ENCODE measurements around the gene CCSER1. TPM values are rescaled to one million over a fixed set of nuclear protein-coding genes. Genes with fewer than 3 reads are reported as not detected.

CCSER1 gene
- total RNA-seq, 1 donor from 2014 or later: 1.4 TPM

DNA sequence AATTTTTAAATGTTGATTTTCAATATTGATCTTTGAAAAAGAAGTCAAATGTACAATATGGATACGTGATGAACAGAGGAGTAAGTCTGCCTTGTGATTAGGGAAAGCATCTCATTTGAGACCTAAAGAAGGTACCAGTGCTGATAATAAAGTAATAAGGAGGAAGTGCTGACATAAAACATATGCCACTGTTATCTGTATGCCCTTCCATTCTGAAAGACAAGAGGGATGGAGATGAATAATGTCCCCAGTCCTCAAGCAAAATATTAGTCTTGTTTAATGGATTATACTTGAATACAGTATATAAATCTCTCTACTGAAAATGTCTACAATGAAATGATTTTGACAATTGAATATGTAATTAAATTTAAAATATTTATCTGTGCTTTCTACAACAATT is 58.2 kb downstream of the CCSER1 start:
- H3K4me3 ChIP-seq (ENCODE audit: low read depth, low read length): no peak overlapping the region
- no peaks in the 10 kb centered on the region for H3K36me3 ChIP-seq (ENCODE audit: control insufficient read depth, insufficient read depth, low read length)
- no peaks in the 10 kb centered on the region for H3K27me3 ChIP-seq (ENCODE audit: control insufficient read depth, insufficient read depth, low read length)
- TF ChIP-seq, protein P1, sequence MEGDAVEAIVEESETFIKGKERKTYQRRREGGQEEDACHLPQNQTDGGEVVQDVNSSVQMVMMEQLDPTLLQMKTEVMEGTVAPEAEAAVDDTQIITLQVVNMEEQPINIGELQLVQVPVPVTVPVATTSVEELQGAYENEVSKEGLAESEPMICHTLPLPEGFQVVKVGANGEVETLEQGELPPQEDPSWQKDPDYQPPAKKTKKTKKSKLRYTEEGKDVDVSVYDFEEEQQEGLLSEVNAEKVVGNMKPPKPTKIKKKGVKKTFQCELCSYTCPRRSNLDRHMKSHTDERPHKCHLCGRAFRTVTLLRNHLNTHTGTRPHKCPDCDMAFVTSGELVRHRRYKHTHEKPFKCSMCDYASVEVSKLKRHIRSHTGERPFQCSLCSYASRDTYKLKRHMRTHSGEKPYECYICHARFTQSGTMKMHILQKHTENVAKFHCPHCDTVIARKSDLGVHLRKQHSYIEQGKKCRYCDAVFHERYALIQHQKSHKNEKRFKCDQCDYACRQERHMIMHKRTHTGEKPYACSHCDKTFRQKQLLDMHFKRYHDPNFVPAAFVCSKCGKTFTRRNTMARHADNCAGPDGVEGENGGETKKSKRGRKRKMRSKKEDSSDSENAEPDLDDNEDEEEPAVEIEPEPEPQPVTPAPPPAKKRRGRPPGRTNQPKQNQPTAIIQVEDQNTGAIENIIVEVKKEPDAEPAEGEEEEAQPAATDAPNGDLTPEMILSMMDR (IDR thresholded peaks at IDR 0.05; ENCODE audit: insufficient read depth, low read length, poor library complexity, severe bottlenecking): no peak
- no peak for DNase-seq (ENCODE audit: low read depth)

DNA sequence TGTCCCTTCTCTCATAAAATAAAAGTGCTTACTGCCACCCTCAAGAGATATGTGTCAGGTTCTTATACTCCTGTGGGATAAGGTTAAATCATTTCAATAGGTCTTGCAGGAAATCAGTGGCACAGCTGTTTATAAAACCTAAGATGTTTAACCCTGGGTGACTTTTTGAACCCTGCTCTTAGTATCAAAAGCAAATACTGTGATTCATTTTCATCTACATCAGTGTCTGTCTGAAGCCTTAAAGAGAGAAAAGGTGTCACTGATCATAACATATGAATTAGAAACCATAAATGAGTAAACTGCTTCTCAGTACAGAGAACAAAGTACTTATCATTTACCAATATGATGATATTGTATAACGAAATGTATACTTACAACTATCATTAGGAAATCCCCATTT is 59.0 kb downstream of the CCSER1 start:
- TF ChIP-seq, protein P1 (IDR thresholded peaks at IDR 0.05; ENCODE audit: insufficient read depth, low read length, poor library complexity, severe bottlenecking): no peak
- Histone ChIP-seq H3K36me3 (ENCODE audit: control insufficient read depth, insufficient read depth, low read length) (no peaks in the 10 kb centered on the region), H3K4me3 (ENCODE audit: low read depth, low read length) (no peak overlapping the region), H3K27me3 (ENCODE audit: control insufficient read depth, insufficient read depth, low read length) (no peaks in the 10 kb centered on the region)
- DNase-seq (ENCODE audit: low read depth): no peak

DNA sequence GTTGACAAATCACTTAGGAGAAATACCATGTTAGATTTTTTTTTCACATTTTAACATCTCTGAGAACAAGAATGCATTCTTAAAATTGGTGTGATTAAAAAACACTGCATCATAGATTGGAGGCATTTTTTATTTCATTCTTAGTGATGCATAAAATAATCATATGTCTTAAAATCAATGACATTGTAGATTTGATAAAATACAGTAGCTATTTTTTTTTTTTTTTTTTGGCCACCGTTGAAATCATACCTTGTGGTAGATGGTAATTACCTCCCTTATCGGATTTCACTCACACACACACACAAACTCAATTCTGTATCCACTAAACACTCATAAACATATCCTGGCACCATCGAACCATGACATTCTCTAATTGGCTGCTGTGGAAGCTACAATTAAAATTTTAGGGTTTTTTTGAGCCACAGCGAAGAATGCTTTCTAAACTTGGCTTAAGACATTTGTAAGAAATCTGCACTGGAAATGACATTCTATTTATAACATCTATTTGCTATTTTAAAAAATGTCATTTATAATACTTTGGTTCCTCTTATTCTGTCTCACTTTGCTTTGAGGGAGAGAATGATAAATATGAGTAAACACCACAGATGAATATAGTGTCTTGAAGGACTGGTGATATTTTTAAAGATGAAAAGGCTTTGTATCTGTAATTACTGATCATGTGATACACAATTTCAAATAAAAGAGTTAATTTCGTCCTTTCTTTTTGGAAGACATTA is 60.1 kb downstream of the CCSER1 start:
- H3K36me3 ChIP-seq (ENCODE audit: control insufficient read depth, insufficient read depth, low read length): no peaks in the 10 kb centered on the region
- H3K4me3 ChIP-seq (ENCODE audit: low read depth, low read length): no peak overlapping the region
- TF ChIP-seq, protein P1 (IDR thresholded peaks at IDR 0.05; ENCODE audit: insufficient read depth, low read length, poor library complexity, severe bottlenecking): no peak
- no peaks in the 10 kb centered on the region for H3K27me3 ChIP-seq (ENCODE audit: control insufficient read depth, insufficient read depth, low read length)
- no peak for DNase-seq (ENCODE audit: low read depth)

DNA sequence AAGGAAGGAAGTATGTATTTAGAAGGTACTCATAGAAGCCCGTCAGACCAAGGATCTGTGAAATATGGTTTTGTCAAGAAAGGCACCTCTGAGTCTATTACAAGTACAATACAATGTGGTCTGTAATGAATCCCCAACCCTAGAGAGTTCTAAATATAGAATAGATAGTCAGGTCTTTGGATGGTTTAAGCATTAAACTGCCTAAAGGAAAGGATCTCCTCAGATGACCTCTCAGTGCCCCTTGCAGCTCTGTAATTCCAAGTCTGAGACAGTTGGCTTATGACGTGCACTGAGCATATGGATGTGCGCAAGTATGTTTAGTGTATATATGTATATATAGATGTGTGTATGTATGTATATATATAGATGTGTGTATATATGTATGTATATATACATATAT is 62.0 kb downstream of the CCSER1 start:
- TF ChIP-seq, protein P1 (IDR thresholded peaks at IDR 0.05; ENCODE audit: insufficient read depth, low read length, poor library complexity, severe bottlenecking): no peak
- no peak for DNase-seq (ENCODE audit: low read depth)
- no peaks in the 10 kb centered on the region for H3K36me3 ChIP-seq (ENCODE audit: control insufficient read depth, insufficient read depth, low read length)
- no peaks in the 10 kb centered on the region for H3K27me3 ChIP-seq (ENCODE audit: control insufficient read depth, insufficient read depth, low read length)
- no peak overlapping the region for H3K4me3 ChIP-seq (ENCODE audit: low read depth, low read length)

DNA sequence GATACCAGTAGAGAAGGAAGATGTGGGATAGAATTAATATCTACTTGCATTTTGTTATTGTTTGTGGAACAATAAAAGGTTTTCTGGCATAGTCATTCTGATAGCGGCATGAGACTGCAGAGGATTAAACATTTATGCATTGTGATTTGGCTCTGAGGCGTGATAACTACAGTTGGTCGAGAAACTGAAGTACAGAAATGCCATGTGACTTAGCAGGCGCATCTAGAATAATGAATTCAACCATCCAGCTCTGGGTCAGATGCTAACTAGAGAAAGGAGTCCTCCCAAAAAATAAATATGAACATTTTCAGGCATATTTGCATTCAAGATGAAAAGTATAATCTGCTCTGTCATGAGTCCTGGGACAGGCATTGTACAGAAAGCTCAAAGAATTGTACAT is 62.8 kb downstream of the CCSER1 start:
- no peaks in the 10 kb centered on the region for H3K36me3 ChIP-seq (ENCODE audit: control insufficient read depth, insufficient read depth, low read length)
- TF ChIP-seq, protein P1 (IDR thresholded peaks at IDR 0.05; ENCODE audit: insufficient read depth, low read length, poor library complexity, severe bottlenecking): no peak
- no peak overlapping the region for H3K4me3 ChIP-seq (ENCODE audit: low read depth, low read length)
- DNase-seq (ENCODE audit: low read depth): no peak
- H3K27me3 ChIP-seq (ENCODE audit: control insufficient read depth, insufficient read depth, low read length): no peaks in the 10 kb centered on the region

DNA sequence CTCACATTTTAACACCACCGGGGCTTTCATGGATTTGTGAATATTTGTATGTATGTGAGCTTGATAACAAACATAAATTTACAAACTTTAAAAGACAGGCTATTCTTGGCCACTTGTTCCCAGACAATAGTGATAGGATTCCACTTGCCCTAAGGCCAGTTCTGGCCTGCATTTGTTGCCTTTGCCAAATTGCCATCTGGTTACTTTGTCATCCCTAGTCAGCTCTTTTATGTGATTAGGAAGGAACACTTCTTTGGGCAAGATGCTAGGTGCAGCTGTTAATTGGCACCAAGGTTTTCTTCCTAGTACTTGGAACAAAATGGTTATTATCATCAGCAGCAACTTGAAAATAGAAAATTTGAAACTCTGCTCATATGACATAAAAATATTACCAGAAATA is 63.3 kb downstream of the CCSER1 start:
- no peaks in the 10 kb centered on the region for H3K27me3 ChIP-seq (ENCODE audit: control insufficient read depth, insufficient read depth, low read length)
- H3K36me3 ChIP-seq (ENCODE audit: control insufficient read depth, insufficient read depth, low read length): no peaks in the 10 kb centered on the region
- H3K4me3 ChIP-seq (ENCODE audit: low read depth, low read length): no peak overlapping the region
- DNase-seq (ENCODE audit: low read depth): no peak
- TF ChIP-seq, protein P1 (IDR thresholded peaks at IDR 0.05; ENCODE audit: insufficient read depth, low read length, poor library complexity, severe bottlenecking): no peak

Data from kidney epithelial cell (primary cell).